CD4-positive, alpha-beta T cell treated with Interleukin-21 for 1 hour (primary cell): Measurements from ENCODE around the gene BFAR.
"Not testable (repeated sequence)": the region's sequence is repeated elsewhere in the genome, so short reads cannot be mapped to it uniquely, and the experiment has no call there.

Experiments used
- DNase-seq: peaks from one replicate; pipeline ENCODE4 v3.0.0-alpha.2; 2020

The BFAR gene

DNA sequence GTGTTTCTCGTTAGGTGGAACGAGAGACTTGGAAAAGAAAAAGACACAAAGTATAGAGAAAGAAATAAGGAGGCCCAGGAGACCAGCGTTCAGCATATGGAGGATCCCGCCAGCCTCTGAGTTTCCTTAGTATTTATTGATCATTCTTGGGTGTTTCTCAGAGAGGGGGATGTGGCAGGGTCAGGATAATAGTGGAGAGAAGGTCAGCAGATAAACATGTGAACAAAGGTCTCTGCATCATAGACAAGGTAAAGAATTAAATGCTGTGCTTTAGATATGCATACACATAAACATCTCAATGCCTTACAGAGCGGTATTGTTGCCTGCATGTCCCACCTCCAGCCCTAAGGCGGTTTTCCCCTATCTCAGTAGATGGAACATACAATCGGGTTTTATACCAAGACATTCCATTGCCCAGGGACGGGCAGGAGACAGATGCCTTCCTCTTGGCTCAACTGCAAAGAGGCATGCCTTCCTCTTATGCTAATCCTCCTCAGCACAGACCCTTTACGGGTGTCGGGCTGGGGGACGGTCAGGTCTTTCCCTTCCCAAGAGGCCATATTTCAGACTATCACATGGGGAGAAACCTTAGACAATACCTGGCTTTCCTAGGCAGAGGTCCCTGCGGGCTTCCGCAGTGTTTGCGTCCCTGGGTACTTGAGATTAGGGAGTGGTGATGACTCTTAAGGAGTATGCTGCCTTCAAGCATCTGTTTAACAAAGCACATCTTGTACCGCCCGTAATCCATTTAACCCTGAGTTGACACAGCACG is 3.6 kb downstream of the BFAR start:
- not testable (repeated sequence) for DNase-seq

- not testable (repeated sequence) for DNase-seq
Measured at GRCh38 chr16:14636951-14637240, 4.1 kb downstream of the BFAR start.

- DNase-seq = no peak
Measured at GRCh38 chr16:14640538-14640937, 7.8 kb downstream of the BFAR start.

GRCh38 chr16:14641206-14641605 is 8.5 kb downstream of the BFAR start:
- no peak for DNase-seq

GRCh38 chr16:14641926-14642325 is 9.2 kb downstream of the BFAR start:
- DNase-seq = no peak

- DNase-seq = no peak
Measured at GRCh38 chr16:14649816-14650215, 17.1 kb downstream of the BFAR start.

DNA sequence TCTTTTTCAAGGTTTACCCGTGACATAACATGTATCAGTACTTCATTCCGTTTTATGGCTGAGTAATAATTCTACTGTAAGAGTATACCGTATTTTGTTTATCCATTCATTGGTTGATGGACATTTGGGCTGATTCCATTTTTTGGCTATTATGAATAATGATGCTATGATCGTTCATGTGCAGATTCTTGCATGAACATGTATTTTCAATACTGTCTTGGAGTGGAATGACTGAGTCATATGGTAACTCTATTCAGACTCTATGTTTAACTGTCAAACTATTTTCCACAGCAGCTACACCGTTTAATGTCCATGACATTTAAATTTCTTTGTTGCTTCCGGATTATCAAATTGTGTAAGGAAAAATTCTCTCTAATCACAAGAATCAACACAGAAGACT is 17.9 kb downstream of the BFAR start:
- no peak for DNase-seq

DNA sequence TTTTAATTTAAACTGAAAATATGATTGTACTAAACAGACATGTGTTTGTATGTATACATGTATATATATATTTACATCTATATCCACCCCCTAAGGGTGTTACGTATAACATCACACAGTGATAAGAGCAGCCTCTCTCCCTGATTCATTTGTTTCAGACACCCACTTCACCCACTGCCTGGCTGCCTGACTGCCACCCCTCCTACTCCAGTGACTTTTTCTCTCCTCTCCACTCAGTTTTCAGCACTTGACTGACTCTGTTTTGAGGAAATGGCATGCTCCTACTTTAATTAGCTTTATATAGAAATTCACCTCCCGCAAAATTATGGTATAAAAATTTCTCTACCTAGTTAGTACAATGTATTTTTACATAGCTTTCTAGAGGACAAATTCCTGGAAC is 20.0 kb downstream of the BFAR start:
- DNase-seq = no peak

GRCh38 chr16:14658063-14658462 is 25.3 kb downstream of the BFAR start:
- no peak for DNase-seq

- DNase-seq = no peak
Measured at GRCh38 chr16:14667347-14668266, 34.9 kb downstream of the BFAR start.

- no peak for DNase-seq
Measured at GRCh38 chr16:14668556-14669223, 35.9 kb downstream of the BFAR start.

- DNase-seq = no peak
Measured at GRCh38 chr16:14669776-14670175, 37.0 kb downstream of the BFAR start.

DNA sequence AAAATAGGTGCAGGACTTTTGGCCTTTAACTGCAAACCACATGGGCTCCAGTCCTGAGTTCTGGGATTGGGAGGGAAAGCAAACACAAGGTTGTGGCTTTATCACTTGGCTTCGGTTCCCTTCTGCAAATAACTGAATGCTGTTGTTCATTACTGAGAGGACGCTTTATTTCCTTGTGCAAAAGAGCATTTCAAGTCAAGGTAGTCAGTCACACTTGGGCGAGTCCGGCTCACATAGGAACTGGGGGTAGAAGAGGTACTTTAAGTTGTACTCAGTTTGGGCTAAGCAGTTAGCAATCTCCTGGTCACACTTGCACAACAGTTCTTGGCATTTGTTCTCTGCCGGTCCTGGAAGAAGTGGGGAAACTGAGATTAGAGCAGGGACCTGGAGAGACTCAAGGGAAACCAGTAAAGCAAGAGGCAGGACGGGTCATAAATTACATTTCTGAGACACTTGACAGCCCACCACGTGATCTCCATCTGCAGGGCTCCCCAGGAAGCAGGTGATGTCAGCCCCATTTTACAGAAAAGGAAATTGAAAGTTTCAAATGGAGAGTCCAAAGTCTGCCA is 39.7 kb downstream of the BFAR start:
- DNase-seq = no peak

- DNase-seq = no peak
Measured at GRCh38 chr16:14676633-14677032, 43.9 kb downstream of the BFAR start.

- no peak for DNase-seq
Measured at GRCh38 chr16:14677627-14678026, 44.9 kb downstream of the BFAR start.

DNA sequence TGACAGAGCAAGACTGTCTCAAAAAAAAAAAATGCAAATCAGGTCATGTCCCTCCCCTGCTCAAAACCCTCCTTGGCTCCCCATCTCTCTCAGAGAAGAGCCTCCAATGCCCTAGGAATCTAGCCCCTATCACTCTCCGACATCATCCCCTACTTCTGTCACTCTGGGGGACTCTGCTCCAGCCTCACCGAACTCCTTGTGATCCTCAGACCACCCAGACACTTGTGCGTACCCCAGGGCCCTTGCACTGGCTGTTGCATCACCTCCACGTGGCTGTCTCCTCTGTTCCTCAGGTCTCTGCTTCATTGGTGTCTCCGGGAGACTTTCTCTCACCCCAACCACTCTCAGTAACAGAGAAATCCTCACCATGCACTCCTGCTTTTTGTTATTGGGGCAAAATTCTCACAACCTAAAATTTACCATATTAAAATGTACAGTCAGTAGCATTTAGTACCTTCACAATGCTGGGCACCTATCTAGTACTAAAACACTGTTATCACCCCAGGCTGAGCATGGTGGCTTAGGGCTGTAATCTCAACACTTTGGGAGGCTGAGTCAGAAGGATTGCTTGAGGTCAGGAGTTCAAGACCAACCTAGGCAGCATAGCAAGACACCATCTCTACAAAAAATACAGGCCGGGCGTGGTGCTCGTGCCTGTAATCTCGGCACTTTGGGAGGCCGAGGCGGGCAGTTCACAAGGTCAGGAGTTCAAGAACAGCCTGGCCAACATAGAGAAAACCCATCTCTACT is 46.2 kb downstream of the BFAR start:
- DNase-seq = no peak

DNA sequence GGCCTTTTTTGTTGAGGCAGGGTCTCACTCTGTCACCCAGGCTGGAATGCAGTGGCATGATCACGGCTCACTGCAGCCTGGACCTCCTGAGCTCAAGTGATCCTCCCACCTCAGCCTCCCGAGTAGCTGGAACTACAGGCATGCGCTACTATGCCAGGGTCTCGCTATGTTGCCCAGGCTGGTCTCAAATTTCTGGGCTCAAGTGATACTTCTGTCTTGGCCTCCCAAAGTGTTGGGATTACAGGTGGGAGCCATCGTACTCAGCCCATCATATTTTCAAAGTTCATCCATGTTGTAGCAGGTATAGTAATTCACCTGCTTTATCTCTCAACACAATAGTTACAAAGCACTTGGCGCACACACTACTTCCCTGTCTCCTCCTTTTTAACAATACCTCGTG is 47.6 kb downstream of the BFAR start:
- DNase-seq = not testable (repeated sequence)

DNA sequence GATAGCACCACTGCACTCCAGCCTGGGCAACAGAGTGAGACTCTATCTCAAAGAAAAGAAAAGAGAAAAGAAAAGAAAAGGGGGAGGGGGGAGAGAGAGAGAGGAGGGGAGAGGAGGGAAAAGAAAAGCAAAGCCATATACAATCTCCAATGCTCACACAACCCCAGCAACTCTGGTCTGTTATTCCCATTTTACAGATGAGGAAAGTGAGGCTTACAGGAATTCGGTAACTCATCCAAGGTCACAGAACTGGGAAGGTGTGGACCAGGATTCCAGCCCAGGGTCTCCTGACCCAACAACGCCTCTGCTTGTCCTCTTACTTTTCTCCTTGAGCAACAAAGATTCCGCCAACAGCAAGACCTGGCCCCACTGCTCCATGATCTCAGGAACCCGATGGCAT is 48.4 kb downstream of the BFAR start:
- no peak for DNase-seq

GRCh38 chr16:14682121-14682520 is 49.4 kb downstream of the BFAR start:
- DNase-seq = no peak

DNA sequence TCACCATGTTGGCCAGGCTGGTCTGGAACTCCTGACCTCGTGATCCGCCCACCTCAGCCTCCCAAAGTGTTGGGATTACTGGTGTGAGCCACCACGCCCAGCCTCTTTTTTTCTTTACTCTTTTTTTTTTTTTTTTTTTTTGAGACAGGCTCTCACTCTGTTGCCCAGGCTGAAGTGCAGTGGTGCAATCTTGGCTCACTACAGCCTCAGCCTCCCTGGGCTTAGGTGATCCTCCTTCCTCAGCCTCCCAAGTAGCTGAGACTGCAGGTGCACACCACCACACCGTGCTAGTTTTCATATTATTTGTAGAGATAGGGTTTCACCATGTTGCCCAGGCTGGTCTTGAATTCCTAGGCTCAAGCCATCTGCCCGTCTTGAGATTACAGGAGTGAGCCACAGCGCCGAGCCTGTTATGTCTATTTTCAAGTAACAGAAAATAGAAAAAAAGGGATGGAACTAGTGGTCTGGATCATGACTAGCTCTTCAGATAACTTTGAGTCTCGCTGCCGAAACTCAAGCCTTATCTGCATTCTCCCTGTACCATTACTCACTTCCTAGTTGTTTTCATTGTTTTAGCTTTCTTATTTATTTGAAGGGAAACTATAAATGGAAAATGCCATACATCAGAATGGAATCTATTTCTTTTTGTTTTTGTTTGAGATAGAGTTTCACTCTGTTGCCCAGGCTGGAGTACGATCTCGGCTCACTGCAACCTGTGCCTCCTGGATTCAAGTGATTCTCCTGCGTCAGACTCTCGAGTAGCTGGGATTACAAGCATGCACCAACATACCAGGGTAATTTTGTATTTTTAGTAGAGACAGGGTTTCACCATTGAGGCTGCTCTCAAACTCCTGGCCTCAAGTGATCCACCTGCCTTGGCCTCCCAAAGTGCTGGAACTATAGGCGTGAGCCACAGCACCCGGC is 53.4 kb downstream of the BFAR start:
- not testable (repeated sequence) for DNase-seq

DNA sequence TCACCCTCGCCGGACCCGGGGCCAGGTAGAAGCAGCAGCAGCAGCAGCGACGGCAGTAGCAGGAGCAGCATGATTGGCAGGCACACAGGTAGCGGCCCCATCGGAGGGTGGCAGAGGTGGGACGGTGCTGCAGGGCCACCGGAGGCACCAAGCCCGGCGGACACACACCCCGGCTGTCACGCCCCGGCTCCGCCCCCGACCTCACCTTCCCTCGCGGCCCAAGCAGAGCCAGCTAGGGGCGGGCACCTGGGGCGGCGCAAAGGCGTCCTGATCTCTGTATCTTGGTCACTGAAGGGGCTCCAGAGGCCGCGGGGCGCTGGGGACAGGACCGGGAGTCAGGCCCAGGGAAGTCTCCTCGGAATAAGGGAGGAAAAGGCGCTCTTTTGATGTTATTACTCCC is 61.4 kb downstream of the BFAR start, which contains the start of gene PLA2G10:
Gene PLA2G10, minus strand, starts transcription at position 180 of the 400 bp plus-strand sequence. Its CDS starts 79 bp downstream, at position 101.
- DNase-seq = not testable (repeated sequence)
